ENCODE results near the gene MAP1LC3B.

The MAP1LC3B gene

DNA sequence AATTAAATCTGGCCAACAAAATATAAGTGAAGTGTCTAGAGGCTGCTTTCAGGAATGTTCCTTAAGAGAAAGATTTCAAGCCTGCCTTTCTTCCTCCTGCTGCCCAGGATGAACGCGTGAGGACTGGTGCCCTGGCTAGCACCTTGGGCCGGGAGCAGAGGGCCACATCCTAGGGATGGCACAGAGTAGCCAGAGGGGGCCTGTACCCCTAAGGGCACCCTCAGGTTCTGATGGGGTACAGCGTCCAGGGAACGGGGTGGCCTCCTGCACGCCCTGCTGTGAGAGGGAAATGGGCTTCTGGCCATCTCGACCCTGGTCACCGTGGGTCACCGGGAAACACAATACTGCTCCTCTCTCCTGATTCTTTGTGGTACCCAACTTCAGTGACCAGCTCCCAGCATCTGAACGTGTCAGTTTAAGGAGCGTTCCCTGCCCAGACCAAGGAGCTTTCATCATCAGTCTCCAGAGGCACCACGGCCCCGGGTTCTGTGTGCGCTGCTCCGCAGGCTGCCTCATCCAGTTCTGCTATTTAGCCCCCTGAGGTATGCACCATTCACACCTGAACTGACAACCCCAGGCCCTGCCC lies 40.3 kb downstream of the MAP1LC3B start:
- no peak for DNase-seq (ENCODE audit: low read depth)

DNA sequence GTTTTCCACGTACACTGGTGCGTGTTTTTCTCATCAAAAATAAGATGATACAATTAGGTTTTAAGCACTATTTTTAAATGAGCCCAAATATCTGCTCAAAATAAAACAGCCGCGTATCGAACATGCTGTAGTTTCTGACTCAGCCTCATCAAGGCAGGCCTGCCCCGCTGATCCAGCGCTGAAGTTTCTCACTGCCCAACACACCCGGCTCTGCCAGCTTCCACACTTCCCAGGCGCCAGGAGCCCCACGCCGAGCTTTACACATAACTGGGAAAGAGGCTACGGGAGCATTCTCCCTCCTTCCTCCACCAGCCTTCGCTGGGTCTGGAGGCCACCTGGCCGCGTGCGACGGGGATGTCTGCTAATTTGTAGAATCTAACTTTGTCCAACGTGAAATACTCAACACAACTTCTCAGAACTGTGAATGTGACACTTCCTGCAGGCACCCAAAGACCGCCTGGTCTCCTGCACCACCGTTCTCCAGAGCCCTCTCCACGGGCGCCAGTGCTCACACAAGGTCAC lies 42.1 kb downstream of the MAP1LC3B start:
- DNase-seq (ENCODE audit: low read depth), result no peak

DNA sequence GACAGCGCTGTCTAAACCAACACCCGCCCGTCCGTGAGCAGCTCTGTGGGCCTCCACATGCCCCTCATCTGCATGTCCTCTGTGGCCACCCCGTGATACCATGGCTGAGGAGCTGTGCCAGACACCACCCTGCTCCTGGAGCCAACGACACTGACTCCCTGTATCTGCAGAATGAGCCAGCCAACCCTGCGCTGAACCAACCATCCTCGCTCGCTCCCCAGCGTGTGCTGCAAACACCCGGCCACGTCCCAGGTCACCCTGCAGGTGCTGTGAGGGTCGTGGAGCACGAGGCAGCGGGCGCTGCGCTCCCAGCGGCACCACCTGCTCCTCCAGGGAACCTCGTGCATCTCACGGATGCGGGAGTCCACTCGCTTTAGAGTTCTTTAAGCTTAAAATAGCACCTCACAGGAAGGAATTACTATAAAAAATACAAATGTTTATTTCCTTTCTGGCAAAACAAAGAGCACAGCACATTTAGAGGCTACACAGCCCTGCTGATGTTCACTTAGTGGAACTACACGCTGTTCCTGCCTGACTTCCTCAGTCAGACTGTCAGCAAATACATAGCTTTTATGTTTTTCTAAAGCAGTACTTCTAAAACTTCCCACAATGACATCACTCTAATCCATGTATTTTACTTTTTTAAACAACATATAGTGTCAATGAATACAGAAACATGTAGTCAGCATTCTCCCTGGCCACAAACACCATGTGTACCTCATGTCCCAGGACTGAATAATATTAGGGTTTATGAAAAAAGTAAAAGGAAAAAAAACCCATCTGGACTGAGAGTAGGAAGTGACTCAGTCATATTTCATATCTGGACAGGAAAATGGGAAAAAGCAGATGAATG lies 43.5 kb downstream of the MAP1LC3B start:
- DNase-seq (ENCODE audit: low read depth), result no peak

DNA sequence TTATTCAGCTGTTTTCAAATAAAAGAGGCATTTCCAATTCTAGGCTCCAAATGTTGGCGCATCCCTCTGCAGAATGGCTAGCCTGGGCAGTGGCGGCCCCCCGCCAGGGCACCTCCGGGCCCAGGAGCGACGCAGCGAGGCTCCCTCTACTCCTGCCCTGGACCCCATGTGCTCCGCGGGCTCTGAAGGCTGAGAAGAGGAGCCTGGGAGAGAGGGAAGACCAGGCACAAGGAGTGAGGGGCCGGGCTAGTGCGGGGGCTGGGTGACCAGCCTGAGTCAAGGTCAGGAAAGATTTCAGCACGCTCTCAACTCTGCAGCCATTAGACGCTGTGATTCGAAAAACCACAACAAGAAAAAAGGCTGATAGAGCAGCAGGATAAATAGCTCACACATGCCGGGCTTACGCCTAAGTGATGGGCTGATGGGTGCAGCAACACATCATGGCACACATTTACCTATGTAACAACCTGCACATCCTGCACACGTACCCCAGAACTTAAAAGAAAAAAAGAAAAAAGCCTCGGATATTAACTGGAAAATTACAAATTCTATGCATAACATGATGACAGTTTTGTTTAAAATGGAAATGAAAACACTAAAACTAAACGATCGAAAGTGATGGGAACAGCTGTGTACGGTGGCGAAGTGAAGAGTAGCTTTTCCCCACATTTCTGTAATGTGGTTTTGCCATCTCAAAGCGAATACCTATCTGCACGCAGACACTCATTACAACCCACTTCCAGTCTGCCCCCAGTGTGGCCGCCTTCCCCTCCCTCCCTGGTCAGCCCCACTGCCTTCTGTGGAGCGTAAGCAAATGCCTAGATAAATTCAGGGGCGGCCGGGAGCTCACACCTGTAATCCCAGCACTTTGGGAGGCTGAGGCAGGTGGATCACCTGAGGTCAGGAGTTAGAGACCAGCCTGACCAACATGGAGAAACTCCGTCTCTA lies 44.4 kb downstream of the MAP1LC3B start:
- DNase-seq (ENCODE audit: low read depth), result no peak

DNA sequence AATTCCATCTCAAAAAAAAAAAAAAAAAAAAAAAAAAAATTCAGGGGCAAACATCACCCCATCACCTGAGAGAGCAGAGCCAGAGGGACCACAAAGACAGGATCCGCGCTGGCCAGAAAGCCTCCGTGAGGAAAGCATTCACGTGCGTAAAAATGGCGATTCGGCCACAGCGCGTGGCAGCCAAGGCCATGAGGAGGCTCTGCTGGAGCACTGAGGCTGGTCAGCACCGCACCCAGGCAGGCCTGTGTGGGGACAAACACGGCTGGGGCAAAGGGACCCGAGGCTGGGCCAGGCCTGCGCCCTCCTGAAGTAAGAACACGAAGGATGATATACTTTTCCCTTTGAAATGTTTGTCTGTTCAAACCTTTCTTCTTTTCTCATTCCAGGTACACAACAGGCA lies 45.2 kb downstream of the MAP1LC3B start:
- no peak for DNase-seq (ENCODE audit: low read depth)

DNA sequence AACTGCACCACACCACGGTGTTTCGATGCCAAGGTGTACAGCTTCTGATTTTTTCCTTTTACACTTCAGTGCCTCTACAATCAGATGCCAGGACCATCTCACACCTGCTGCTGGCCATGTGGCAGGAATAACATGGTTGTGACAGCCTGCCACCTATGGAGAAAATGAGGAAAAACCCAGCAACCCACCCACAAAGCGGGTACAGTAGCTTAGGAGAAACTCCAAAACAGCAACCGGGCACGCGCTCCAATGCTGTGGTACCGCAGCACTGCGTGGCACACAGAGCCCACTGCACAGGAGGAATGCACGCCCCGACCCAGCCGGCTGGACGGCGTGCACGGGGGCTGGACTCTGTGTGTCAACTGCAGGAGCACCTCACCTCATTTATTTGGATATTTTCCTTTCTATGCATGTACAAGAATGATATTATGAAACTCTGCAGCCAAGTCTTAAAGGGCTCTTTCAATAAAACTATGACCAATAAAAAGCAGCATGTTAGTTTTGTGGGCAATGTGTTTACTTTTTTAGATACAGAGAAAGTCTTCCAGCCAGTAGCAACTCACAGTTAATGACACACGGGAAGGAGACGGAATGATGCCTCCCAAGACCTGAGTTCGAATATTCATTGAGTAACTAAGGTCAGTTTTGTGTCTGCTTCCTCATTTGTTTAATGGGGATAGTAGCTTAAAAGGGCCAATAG lies 45.9 kb downstream of the MAP1LC3B start:
- DNase-seq (ENCODE audit: low read depth), result no peak

DNA sequence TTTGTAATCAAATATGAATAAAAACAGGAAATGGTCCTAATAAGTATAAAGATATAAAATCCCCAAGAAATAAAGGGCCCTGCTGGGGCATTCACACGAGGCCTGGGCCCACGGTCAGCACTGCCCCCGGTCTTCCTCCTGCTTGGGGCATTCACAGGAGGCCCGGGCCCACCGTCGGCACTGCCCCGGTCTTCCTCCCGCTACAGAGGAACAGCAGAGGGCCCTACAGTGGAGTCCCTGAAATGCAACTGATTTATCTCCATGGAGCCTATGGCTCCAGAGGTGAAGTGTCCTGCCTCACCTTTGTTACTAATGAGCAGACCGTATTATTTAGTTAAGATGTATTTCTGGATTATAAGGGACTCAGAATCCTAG lies 46.5 kb downstream of the MAP1LC3B start:
- DNase-seq (ENCODE audit: low read depth), result no peak

DNA sequence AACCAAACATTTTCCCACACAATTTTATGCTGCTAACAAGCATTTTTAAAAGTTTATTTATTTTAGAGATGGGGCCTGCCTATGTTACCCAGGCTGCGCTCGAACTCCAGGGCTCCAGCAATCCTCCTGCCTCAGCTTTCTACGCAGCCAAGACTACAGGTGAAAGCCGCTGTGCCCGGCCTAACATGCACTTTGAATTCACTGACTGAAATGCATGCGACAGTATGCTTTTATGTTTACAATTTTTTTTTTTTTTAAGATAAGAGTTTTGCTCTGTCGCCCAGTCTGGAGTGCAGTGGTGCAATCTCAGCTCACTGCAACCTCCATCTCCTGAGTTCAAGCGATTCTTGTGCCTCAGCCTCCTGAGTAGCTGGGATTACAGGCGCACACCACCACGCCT lies 47.8 kb downstream of the MAP1LC3B start:
- no peak for DNase-seq (ENCODE audit: low read depth)

DNA sequence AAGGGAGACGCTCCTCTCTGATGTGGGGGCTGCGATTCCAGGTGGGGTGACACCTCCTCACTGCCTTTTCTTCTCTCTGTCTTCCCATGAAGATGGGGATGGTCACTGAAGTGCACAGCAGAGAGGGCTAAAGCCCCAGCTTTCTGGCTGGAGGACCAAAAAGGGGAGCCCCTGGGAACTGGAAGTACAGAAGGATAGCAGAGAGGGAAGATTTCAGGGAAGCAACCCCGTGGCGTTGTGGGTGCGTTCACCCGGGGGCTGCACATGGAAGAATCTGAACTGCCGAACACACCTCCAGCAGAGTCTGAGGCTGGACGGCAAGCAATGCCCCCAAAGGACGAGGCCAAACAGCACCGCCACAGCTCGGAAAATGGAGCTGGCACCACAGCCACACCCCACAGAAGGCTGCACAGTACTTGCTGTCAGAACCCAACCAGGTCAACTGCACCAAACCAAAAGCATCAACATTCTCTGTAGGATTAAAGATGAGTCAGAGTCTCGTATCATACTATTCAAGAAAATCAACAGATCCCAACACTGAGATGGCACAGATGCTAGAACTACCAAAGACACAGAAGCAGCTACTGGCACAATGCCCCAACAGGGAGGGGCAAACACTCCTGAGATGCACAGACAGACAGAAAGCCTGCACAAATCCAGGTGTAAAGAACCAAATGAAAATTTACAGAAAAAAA lies 49.9 kb downstream of the MAP1LC3B start:
- no peak for DNase-seq (ENCODE audit: low read depth)

DNA sequence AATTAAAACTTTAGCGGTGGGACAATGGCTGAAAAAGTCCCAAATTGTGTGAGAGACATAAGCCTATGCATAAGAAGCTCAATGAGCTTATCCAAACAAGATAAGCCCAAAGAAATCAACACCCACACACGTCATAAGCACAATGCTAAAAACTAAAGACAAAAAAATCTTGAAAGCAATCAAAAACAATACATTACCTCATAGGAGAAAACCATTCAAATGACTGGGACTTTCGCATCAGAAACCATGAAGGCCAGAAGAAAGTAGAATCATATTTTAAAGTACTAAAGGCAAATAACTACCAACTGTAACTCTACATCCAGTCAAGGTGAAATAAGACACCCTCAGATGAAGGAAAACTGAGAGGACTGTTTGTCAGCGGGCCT lies 50.4 kb downstream of the MAP1LC3B start:
- DNase-seq (ENCODE audit: low read depth), result no peak

DNA sequence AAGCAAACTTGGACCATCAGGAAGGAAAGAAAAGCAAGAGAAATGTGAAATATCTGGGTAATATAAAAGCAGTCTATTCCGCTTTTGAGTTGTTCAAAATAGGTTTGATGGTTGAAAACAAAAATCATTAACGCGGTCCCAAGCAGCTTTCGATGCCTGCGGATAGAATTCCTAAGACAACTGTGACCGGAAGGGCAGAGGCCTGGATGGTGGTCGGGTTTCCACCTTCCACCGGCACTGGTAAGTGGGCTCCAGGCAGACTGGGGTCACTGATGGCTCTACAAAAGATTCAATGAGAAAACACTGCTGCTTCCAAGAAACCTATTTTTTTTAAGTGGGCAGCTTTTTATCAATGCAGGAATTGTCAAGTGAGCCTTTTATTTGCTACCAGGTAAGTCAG lies 50.9 kb downstream of the MAP1LC3B start:
- no peak for DNase-seq (ENCODE audit: low read depth)

DNA sequence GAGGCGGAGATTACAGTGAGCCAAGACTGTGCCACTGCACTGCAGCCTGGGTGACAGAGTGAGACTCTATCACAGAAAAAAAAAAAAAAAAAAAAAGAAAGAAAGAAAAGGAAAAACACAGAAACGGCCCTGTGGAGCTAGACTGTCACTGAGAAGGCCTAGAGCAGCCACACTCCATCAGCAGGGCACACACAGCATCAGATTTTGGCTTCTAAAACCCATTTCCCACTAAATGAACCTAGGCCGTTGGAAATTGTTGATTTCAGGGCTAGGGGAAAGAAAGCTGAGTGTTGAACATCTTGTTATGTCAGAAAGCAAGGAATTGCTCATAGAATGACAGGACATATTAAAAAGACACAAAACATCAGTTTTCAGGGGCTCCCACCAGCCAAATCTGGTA lies 51.8 kb downstream of the MAP1LC3B start:
- no peak for DNase-seq (ENCODE audit: low read depth)

DNA sequence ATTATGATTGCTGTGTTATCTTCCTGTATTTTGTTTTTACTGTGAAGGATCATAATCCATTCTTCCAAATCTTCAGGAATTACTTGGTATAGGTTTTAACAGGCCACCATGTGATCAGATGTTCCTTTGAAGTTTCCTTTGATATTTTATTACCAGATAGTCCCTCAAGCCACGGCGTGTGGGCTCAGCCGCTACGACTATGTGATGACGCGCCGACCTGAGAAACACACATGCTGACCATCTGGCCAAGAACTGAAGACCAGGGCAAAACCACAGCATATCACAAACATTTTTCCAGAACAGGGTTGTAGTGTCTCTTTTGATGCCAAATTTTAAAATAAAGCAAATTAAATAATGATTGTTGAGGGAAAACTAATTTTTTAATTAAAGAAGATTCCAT lies 53.4 kb downstream of the MAP1LC3B start:
- no peak for DNase-seq (ENCODE audit: low read depth)

DNA sequence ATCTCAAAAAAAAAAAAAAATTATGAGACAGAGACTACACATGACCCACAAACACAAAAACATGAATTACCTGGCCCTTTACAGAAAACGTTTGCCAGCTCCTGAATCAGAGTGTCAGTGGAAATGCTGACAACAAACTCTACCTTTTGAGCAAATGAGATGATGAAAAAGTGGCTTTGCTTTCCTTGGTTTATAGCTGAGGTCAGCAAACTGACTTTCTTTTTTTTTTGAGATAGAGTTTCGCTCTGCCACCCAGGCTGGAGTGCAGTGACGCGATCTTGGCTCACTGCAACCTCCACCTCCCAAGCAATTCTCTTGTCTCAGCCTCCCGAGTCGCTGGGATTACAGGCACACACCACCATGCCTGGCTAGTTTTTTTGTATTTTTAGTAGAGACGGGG lies 54.3 kb downstream of the MAP1LC3B start:
- no peak for DNase-seq (ENCODE audit: low read depth)

DNA sequence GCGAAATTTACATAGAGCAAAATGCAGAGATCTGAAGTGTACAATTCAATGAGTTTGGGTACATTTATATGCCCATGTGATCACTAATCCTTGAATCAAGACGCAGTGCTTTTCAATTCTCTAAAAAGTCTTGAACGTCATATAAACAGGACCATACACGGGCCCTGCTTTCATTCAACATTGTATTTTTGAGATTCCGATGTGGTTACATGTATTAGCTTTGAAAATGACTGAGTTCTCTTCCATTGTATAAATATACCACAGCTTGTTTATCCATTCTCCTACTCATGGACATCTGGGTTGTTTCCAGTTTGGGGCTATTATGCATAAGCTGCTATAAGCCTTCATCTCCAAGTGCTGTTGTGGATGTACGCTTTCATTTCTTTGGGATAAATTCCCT lies 55.2 kb downstream of the MAP1LC3B start:
- no peak for DNase-seq (ENCODE audit: low read depth)

DNA sequence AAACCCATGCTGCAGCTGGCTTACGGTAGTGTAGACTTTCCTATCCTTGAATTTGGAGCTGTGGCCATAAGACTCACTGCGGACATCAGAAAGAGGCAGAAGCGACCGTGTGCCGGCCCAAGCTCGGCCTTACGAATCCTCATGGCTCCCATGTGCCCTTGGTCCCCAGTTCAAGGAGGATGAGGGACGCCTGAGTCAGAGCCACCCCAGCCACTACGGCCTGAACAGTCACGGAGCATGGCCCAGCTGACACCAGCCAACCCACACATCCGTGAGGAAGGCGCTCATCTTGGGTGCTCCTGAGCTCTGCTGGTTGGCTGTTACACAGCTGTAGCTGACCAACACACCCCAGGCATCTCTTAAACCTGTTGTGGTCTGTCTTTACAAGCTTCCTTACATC lies 56.7 kb downstream of the MAP1LC3B start:
- no peak for DNase-seq (ENCODE audit: low read depth)

DNA sequence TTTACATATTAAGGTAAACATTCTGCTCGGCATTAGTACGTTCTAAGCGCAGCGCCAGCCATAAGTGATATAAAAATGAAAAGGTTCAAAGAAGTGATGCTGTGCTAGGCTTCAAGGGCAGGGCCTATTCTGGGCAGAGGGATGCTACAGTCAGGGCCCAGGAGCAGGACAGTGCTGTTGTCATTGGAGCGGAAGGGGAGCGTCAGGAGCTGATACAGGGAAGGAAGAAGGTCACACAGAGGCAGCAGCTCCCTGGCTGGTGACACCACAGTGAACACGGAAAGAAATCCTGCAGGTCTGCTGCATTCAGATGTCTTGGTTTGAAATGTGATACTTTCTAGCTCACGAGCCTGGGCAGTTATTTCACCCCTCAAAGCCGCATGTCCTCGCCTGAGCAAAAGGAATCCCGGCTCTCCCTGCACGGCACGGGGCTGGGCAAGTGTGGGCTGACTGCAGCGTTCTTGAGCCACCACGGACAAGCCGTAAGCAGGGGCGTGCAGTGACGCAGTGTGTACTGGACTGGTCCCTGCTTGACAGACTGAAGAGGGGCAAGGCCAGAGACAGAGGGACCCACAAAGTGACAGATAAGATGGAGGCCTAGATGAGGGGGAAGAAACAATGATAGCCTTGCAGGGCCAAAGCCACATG lies 59.6 kb downstream of the MAP1LC3B start:
- no peak for DNase-seq (ENCODE audit: low read depth)

DNA sequence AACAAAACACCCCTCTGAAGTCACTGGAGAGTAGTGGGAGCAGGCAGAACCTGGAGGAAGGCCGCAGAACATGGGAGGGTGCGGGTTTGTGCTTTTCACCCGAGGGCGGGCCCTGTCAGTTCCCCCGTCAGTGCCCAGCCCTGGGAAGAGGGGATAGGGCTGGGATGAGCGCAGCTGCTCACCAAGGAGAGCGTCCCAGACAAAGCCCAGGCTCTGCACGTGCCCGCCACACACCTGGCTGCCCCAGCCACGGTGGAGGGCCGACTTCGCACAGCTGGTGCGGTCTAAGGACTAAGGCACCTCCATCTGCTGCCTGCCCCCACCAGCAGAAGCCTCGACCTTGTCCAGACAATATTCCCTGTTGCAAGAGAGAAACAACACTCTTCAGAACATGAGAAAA lies 61.2 kb downstream of the MAP1LC3B start:
- DNase-seq (ENCODE audit: low read depth), result no peak

Measured in CMK (cell line).